ENCODE measurements around the gene GPR84.
"Not testable (repeated sequence)": the region's sequence is repeated elsewhere in the genome, so short reads cannot be mapped to it uniquely, and the experiment has no call there.

GPR84 gene

GRCh38 chr12:54358945-54359761 lies 5.1 kb downstream of the GPR84 start:
- peak overlapping the region; percentile 88 for H3K9ac ChIP-seq (ENCODE audit: insufficient read length, low read depth)
- peak overlapping the region; percentile 66 for H3K4me3 ChIP-seq (ENCODE audit: insufficient read length, low read depth)
- no peaks in the 10 kb centered on the region for H3K36me3 ChIP-seq (ENCODE audit: insufficient read depth, insufficient read length, low read length)
- H3K9me3 ChIP-seq (ENCODE audit: insufficient read depth, low read length): no peaks in the 10 kb centered on the region
- H3K27me3 ChIP-seq (ENCODE audit: insufficient read depth, insufficient read length): no peaks in the 10 kb centered on the region
- peak; percentile 99 for DNase-seq (ENCODE audit: low read depth, low spot score)
- H3K4me1 ChIP-seq (ENCODE audit: insufficient read depth, insufficient read length): peaks cover 24% of the 10 kb centered on the region
- TF ChIP-seq ZNF274 (IDR thresholded peaks at IDR 0.05; ENCODE audit: low read depth, low read length): no peak
- TF ChIP-seq YY1 (IDR thresholded peaks at IDR 0.05; ENCODE audit: insufficient read depth, insufficient read length): peak; percentile 11

GRCh38 chr12:54358191-54358944 lies 5.9 kb downstream of the GPR84 start:
- Histone ChIP-seq H3K4me3 (ENCODE audit: insufficient read length, low read depth) (peak overlapping the region; percentile 66), H3K36me3 (ENCODE audit: insufficient read depth, insufficient read length, low read length) (no peaks in the 10 kb centered on the region), H3K9me3 (ENCODE audit: insufficient read depth, low read length) (no peaks in the 10 kb centered on the region), H3K9ac (ENCODE audit: insufficient read length, low read depth) (peak overlapping the region; percentile 88), H3K27me3 (ENCODE audit: insufficient read depth, insufficient read length) (no peaks in the 10 kb centered on the region), H3K4me1 (ENCODE audit: insufficient read depth, insufficient read length) (peaks cover 28% of the 10 kb centered on the region)
- no peak for DNase-seq (ENCODE audit: low read depth, low spot score)
- TF ChIP-seq YY1 (IDR thresholded peaks at IDR 0.05; ENCODE audit: insufficient read depth, insufficient read length) (no peak), ZNF274 (IDR thresholded peaks at IDR 0.05; ENCODE audit: low read depth, low read length) (no peak), SUZ12 (IDR thresholded peaks at IDR 0.05; ENCODE audit: extremely low read depth, insufficient read depth, insufficient read length) (no peak)

GRCh38 chr12:54357506-54358190 lies 6.6 kb downstream of the GPR84 start:
- TF ChIP-seq SUZ12 (IDR thresholded peaks at IDR 0.05; ENCODE audit: extremely low read depth, insufficient read depth, insufficient read length) (no peak), ZNF274 (IDR thresholded peaks at IDR 0.05; ENCODE audit: low read depth, low read length) (no peak), YY1 (IDR thresholded peaks at IDR 0.05; ENCODE audit: insufficient read depth, insufficient read length) (no peak)
- no peak overlapping the region for H3K4me3 ChIP-seq (ENCODE audit: insufficient read length, low read depth)
- H3K4me1 ChIP-seq (ENCODE audit: insufficient read depth, insufficient read length): peaks cover 33% of the 10 kb centered on the region
- no peak for DNase-seq (ENCODE audit: low read depth, low spot score)
- H3K9ac ChIP-seq (ENCODE audit: insufficient read length, low read depth): peak overlapping the region; percentile 7
- no peaks in the 10 kb centered on the region for H3K9me3 ChIP-seq (ENCODE audit: insufficient read depth, low read length)
- H3K27me3 ChIP-seq (ENCODE audit: insufficient read depth, insufficient read length): no peaks in the 10 kb centered on the region
- H3K36me3 ChIP-seq (ENCODE audit: insufficient read depth, insufficient read length, low read length): no peaks in the 10 kb centered on the region

- DNase-seq (ENCODE audit: low read depth, low spot score): no peak
- H3K9ac ChIP-seq (ENCODE audit: insufficient read length, low read depth): peak overlapping the region; percentile 39
- H3K4me1 ChIP-seq (ENCODE audit: insufficient read depth, insufficient read length): peaks cover 34% of the 10 kb centered on the region
- no peak overlapping the region for H3K4me3 ChIP-seq (ENCODE audit: insufficient read length, low read depth)
- no peaks in the 10 kb centered on the region for H3K9me3 ChIP-seq (ENCODE audit: insufficient read depth, low read length)
- no peaks in the 10 kb centered on the region for H3K27me3 ChIP-seq (ENCODE audit: insufficient read depth, insufficient read length)
- peaks cover under 1% of the 10 kb centered on the region for H3K36me3 ChIP-seq (ENCODE audit: insufficient read depth, insufficient read length, low read length)
- TF ChIP-seq YY1 (IDR thresholded peaks at IDR 0.05; ENCODE audit: insufficient read depth, insufficient read length) (no peak), SUZ12 (IDR thresholded peaks at IDR 0.05; ENCODE audit: extremely low read depth, insufficient read depth, insufficient read length) (no peak), ZNF274 (IDR thresholded peaks at IDR 0.05; ENCODE audit: low read depth, low read length) (no peak)
These were observed 7.3 kb downstream of the GPR84 start for GRCh38 chr12:54356951-54357356.

- H3K4me1 ChIP-seq (ENCODE audit: insufficient read depth, insufficient read length): peaks cover 35% of the 10 kb centered on the region
These were observed 8.1 kb downstream of the GPR84 start for GRCh38 chr12:54356228-54356627.

GRCh38 chr12:54355104-54355815 lies 9.0 kb downstream of the GPR84 start:
- TF ChIP-seq ZNF274 (IDR thresholded peaks at IDR 0.05; ENCODE audit: low read depth, low read length) (no peak), YY1 (IDR thresholded peaks at IDR 0.05; ENCODE audit: insufficient read depth, insufficient read length) (no peak), SUZ12 (IDR thresholded peaks at IDR 0.05; ENCODE audit: extremely low read depth, insufficient read depth, insufficient read length) (no peak)
- peak overlapping the region; percentile 43 for H3K9ac ChIP-seq (ENCODE audit: insufficient read length, low read depth)

More at GRCh38 chr12:54356228-54356627, 8.1 kb downstream of the GPR84 start:
- no peak overlapping the region for H3K9ac ChIP-seq (ENCODE audit: insufficient read length, low read depth)
- DNase-seq (ENCODE audit: low read depth, low spot score): no peak
- H3K4me3 ChIP-seq (ENCODE audit: insufficient read length, low read depth): no peak overlapping the region
- no peaks in the 10 kb centered on the region for H3K27me3 ChIP-seq (ENCODE audit: insufficient read depth, insufficient read length)
- no peaks in the 10 kb centered on the region for H3K9me3 ChIP-seq (ENCODE audit: insufficient read depth, low read length)
- H3K36me3 ChIP-seq (ENCODE audit: insufficient read depth, insufficient read length, low read length): peaks cover 8% of the 10 kb centered on the region
- TF ChIP-seq YY1 (IDR thresholded peaks at IDR 0.05; ENCODE audit: insufficient read depth, insufficient read length) (no peak), ZNF274 (IDR thresholded peaks at IDR 0.05; ENCODE audit: low read depth, low read length) (no peak), SUZ12 (IDR thresholded peaks at IDR 0.05; ENCODE audit: extremely low read depth, insufficient read depth, insufficient read length) (no peak)

GRCh38 chr12:54354271-54354670 lies 10.0 kb downstream of the GPR84 start:
- not testable (repeated sequence) for H3K9me3 ChIP-seq (ENCODE audit: insufficient read depth, low read length); H3K9ac ChIP-seq (ENCODE audit: insufficient read length, low read depth); H3K27me3 ChIP-seq (ENCODE audit: insufficient read depth, insufficient read length); H3K4me3 ChIP-seq (ENCODE audit: insufficient read length, low read depth); DNase-seq (ENCODE audit: low read depth, low spot score)
- Histone ChIP-seq H3K36me3 (ENCODE audit: insufficient read depth, insufficient read length, low read length) (peaks cover 26% of the 10 kb centered on the region), H3K4me1 (ENCODE audit: insufficient read depth, insufficient read length) (peaks cover 33% of the 10 kb centered on the region)

More at GRCh38 chr12:54355104-54355815, 9.0 kb downstream of the GPR84 start:
- peaks cover 33% of the 10 kb centered on the region for H3K4me1 ChIP-seq (ENCODE audit: insufficient read depth, insufficient read length)
- no peaks in the 10 kb centered on the region for H3K9me3 ChIP-seq (ENCODE audit: insufficient read depth, low read length)
- peaks cover 17% of the 10 kb centered on the region for H3K36me3 ChIP-seq (ENCODE audit: insufficient read depth, insufficient read length, low read length)
- H3K27me3 ChIP-seq (ENCODE audit: insufficient read depth, insufficient read length): no peaks in the 10 kb centered on the region
- DNase-seq (ENCODE audit: low read depth, low spot score): no peak
- no peak overlapping the region for H3K4me3 ChIP-seq (ENCODE audit: insufficient read length, low read depth)

Data from NT2/D1 (cell line).